Nephron progenitor cell (in vitro differentiated cells): Measurements from ENCODE around the gene EGFR.

ENCODE experiments used
- DNase-seq: peaks from one replicate; pipeline ENCODE4 v3.0.0; 2021
- H3K27ac Mint-ChIP-seq: 2 replicates; pipeline ENCODE4 v1.8.0; 2021; ENCODE audit warnings: mild to moderate bottlenecking, moderate library complexity, mixed read lengths
- H3K27me3 Mint-ChIP-seq: 2 replicates; pipeline ENCODE4 v1.8.0; 2021; ENCODE audit warnings: mild to moderate bottlenecking, low read depth, mixed read lengths; ENCODE audit not compliant: poor library complexity
- H3K36me3 Mint-ChIP-seq: 2 replicates; pipeline ENCODE4 v1.8.0; 2021; ENCODE audit warnings: low read depth, mixed read lengths
- H3K4me1 Mint-ChIP-seq: 2 replicates; pipeline ENCODE4 v1.8.0; 2021; ENCODE audit warnings: mixed read lengths
- H3K4me3 Mint-ChIP-seq: 2 replicates; pipeline ENCODE4 v1.8.0; 2021; ENCODE audit warnings: mild to moderate bottlenecking, moderate library complexity, mixed read lengths
- H3K9me3 Mint-ChIP-seq: 2 replicates; pipeline ENCODE4 v1.8.0; 2021; ENCODE audit warnings: mild to moderate bottlenecking, moderate library complexity, mixed read lengths
- CTCF ChIP-seq: fragments of 200-600 bp; sonication (generic); IDR thresholded peaks from 2 replicates; pipeline ENCODE4 v1.5.0; 2021; ENCODE audit warnings: antibody characterized with exemption

EGFR gene

GRCh38 chr7:55193245-55193644, 174.4 kb downstream of the EGFR start:
- DNase-seq: no peak
- TF ChIP-seq CTCF: no peak
- no peak overlapping the region for H3K27ac Mint-ChIP-seq
- peaks cover 34% of the 10 kb centered on the region for H3K4me1 Mint-ChIP-seq
- peaks cover 12% of the 10 kb centered on the region for H3K27me3 Mint-ChIP-seq
- no peaks in the 10 kb centered on the region for H3K9me3 Mint-ChIP-seq
- no peaks in the 10 kb centered on the region for H3K36me3 Mint-ChIP-seq
- H3K4me3 Mint-ChIP-seq: no peak overlapping the region

GRCh38 chr7:55194522-55194921, 175.7 kb downstream of the EGFR start:
- TF ChIP-seq CTCF: no peak
- no peak for DNase-seq
- Mint-ChIP-seq H3K27me3 (peaks cover 12% of the 10 kb centered on the region), H3K4me1 (peaks cover 23% of the 10 kb centered on the region), H3K36me3 (no peaks in the 10 kb centered on the region), H3K9me3 (no peaks in the 10 kb centered on the region), H3K27ac (no peak overlapping the region), H3K4me3 (no peak overlapping the region)

GRCh38 chr7:55198634-55199392, 180.0 kb downstream of the EGFR start:
- Mint-ChIP-seq H3K27ac (no peak overlapping the region), H3K4me3 (no peak overlapping the region), H3K4me1 (no peaks in the 10 kb centered on the region), H3K27me3 (peaks cover 8% of the 10 kb centered on the region), H3K36me3 (no peaks in the 10 kb centered on the region), H3K9me3 (no peaks in the 10 kb centered on the region)
- DNase-seq: no peak
- no peak for TF ChIP-seq CTCF

- TF ChIP-seq CTCF: no peak
- H3K4me3 Mint-ChIP-seq: no peak overlapping the region
These were observed 180.6 kb downstream of the EGFR start for GRCh38 chr7:55199418-55199817.

GRCh38 chr7:55200441-55200840, 181.6 kb downstream of the EGFR start:
- peaks cover 4% of the 10 kb centered on the region for H3K27me3 Mint-ChIP-seq
- no peaks in the 10 kb centered on the region for H3K4me1 Mint-ChIP-seq
- no peak for DNase-seq
- H3K4me3 Mint-ChIP-seq: no peak overlapping the region
- no peaks in the 10 kb centered on the region for H3K9me3 Mint-ChIP-seq
- H3K36me3 Mint-ChIP-seq: no peaks in the 10 kb centered on the region
- no peak for TF ChIP-seq CTCF
- no peak overlapping the region for H3K27ac Mint-ChIP-seq

More at GRCh38 chr7:55199418-55199817, 180.6 kb downstream of the EGFR start:
- Mint-ChIP-seq H3K27me3 (peaks cover 6% of the 10 kb centered on the region), H3K9me3 (no peaks in the 10 kb centered on the region), H3K27ac (no peak overlapping the region), H3K36me3 (no peaks in the 10 kb centered on the region), H3K4me1 (no peaks in the 10 kb centered on the region)
- no peak for DNase-seq
